ENCODE measurements around the gene DNAH12.
"Not testable (repeated sequence)": the region's sequence is repeated elsewhere in the genome, so short reads cannot be mapped to it uniquely, and the experiment has no call there.

Gene DNAH12

DNA sequence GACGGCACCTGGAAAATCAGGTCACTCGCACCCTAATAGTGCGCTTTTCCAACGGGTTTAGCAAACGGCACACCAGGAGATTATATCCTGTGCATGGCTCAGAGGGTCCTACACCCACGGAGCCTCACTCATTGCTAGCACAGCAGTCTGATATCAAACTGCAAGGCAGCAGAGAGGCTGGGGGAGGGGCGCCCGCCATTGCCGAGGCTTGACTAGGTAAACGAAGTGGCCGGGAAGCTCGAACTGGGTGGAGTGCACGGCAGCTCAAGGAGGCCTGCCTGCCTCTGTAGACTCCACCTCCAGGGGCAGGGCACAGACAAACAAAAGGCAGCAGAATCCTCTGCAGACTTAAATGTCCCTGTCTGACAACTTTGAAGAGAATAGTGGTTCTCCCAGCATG lies 67.0 kb downstream of the DNAH12 start:
- H3K4me3 Mint-ChIP-seq; ATAC-seq (replicated peaks); DNase-seq; H3K4me1 Mint-ChIP-seq; H3K9me3 Mint-ChIP-seq; H3K36me3 Mint-ChIP-seq; H3K27ac Mint-ChIP-seq: not testable (repeated sequence)
- H3K27me3 Mint-ChIP-seq = peaks cover 0 to 13% of the 10 kb centered on the region in 2 donors

DNA sequence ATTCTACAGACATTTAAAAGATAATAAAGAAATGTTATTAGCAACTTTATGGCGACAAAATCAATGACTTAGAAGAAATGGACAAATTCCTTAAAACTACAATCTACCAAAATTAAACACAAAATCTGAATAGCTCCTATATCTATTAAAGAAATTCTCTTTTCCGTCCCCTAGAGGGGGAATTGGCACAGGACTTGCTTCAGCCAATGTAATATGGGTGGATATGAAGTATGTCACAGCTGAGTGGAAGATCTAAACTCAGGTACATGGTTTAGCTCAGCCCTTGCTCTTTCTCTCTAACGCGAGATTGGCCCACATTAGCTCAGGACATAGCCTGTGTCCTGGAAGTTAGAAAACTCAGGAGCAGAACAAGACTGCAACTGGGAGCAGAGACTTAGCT lies 79.3 kb downstream of the DNAH12 start:
- Mint-ChIP-seq H3K27me3 (no peaks in the 10 kb centered on the region), H3K9me3 (no peaks in the 10 kb centered on the region), H3K36me3 (no peaks in the 10 kb centered on the region), H3K4me3 (no peak overlapping the region), H3K4me1 (no peaks in the 10 kb centered on the region), H3K27ac (no peak overlapping the region)
- no peak for ATAC-seq (replicated peaks)
- DNase-seq = no peak

DNA sequence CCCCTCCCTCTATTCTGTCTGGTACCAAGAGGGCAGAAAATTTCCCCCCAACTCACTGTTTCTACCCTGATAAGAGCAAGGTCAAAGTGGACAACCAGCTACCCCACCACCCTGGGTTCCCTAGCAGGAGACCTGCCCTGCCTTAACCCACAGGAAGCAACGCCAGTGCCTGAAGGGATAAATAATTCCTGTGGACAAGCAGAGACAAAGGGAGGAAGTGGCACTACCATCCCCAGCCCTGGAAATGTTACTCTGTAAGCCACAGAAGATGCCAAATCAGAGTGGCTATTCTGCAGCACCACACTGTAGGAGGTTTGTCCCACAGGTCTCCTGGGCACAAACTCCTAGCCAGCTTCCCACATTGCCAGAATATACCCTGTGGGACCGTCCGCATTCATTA lies 80.1 kb downstream of the DNAH12 start:
- Mint-ChIP-seq H3K36me3 (no peaks in the 10 kb centered on the region), H3K9me3 (no peaks in the 10 kb centered on the region), H3K4me1 (no peaks in the 10 kb centered on the region), H3K4me3 (no peak overlapping the region), H3K27me3 (no peaks in the 10 kb centered on the region), H3K27ac (no peak overlapping the region)
- no peak for ATAC-seq (replicated peaks)
- no peak for DNase-seq

DNA sequence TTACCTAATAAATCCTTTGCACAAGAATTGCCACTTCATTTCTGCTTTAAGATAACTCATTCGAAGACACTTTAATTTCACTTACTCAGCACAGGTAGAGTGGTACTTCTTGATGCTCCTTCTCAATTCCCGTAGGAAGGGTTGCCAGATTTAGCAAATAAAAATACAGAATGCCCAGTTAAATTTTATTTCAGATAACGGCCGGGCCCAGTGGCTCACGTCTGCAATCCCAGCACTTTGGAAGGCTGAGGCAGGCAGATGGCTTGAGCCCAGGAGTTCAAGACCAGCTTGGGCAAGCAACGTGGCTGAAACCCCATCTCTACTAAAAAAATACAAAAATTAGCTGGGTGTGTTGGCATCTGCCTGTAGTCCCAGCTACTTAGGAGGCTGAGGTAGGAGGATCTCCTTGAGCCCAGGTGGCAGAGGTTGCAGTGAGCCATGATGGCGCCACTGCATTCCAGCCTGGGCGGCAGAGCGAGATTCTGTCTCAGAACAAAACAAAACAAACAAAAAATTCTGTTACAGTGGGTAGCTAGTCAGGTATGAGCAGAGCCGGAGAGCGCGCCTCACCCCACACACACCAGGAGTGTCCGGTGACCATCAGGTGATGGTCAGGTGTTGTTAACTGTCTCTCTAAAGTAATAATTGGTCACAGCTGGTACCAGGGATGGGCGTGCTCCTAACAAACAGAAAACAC lies 92.8 kb downstream of the DNAH12 start:
- ATAC-seq (replicated peaks) (no peak), DNase-seq (no peak)
- Mint-ChIP-seq H3K9me3 (no peaks in the 10 kb centered on the region), H3K4me3 (no peak overlapping the region), H3K27me3 (no peaks in the 10 kb centered on the region), H3K27ac (no peak overlapping the region), H3K36me3 (no peaks in the 10 kb centered on the region), H3K4me1 (no peaks in the 10 kb centered on the region)

DNA sequence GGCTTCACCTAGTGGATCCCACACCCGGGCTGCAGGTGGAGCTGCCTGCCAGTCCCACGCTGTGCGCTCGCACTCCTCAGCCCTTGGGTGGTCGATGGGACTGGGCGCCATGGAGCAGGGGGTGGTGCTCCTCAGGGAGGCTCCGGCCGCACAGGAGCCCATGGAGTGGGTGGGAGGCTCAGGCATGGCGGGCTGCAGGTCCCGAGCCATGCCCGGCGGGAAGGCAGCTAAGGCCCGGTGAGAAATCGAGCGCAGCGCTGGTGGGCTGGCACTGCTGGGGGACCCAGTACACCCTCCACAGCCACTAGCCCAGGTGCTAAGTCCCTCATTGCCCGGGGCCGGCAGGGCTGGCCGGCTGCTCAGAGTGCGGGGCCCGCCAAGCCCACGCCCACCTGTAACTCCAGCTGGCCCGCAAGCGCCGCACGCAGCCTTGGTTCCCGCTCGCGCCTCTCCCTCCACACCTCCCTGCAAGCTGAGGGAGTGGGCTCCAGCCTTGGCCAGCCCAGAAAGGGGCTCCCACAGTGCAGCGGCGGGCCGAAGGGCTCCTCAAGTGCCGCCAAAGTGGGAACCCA lies 94.8 kb downstream of the DNAH12 start:
- not testable (repeated sequence) for H3K36me3 Mint-ChIP-seq; DNase-seq; H3K9me3 Mint-ChIP-seq; H3K4me3 Mint-ChIP-seq; ATAC-seq (replicated peaks); H3K27me3 Mint-ChIP-seq; H3K27ac Mint-ChIP-seq; H3K4me1 Mint-ChIP-seq

DNA sequence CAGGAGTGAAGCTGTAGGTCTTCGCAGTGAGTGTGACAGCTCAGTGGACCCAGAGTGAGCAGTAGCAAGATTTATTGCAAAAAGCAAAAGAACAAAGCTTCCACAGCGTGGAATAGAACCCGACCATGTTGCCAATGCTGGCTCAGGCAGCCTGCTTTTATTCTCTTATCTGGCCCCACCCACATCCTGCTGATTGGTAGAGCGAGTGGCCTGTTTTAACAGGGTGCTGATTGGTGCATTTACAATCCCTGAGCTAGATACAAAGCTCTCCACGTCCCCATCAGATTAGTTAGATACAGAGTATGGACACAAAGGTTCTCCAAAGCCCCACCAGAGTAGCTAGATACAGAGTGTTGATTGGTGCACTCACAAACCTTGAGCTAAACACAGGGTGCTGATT lies 95.7 kb downstream of the DNAH12 start:
- H3K4me3 Mint-ChIP-seq; H3K27ac Mint-ChIP-seq; H3K27me3 Mint-ChIP-seq; H3K36me3 Mint-ChIP-seq; H3K9me3 Mint-ChIP-seq; H3K4me1 Mint-ChIP-seq; DNase-seq; ATAC-seq (replicated peaks): not testable (repeated sequence)

DNA sequence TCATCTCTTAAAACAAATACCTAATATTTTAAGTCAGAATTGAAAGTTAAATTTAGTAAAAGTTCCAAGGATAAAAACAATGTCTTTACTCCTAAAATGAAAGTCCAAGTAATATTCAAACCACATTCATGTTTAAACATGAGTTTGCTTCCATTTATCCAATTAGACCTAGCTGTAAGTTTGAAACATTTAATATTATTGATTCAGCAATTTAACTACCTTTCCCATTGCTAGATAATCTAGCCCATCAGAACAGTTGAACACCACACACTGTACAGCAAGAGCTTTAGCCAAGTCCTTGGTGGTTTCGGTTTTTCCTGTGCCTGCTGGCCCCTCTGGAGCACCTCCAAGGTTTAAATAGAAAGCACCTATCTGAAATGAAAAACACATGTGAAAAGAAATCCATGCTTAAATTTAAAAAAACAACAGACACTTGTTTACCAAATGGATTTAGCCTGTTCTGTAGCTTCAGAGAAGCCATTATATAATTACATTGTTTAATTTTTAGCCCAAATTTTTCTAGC lies 97.8 kb downstream of the DNAH12 start:
- DNase-seq = no peak
- Mint-ChIP-seq H3K27me3 (no peaks in the 10 kb centered on the region), H3K4me1 (no peaks in the 10 kb centered on the region), H3K36me3 (no peaks in the 10 kb centered on the region), H3K9me3 (no peaks in the 10 kb centered on the region), H3K4me3 (no peak overlapping the region), H3K27ac (no peak overlapping the region)
- no peak for ATAC-seq (replicated peaks)

DNA sequence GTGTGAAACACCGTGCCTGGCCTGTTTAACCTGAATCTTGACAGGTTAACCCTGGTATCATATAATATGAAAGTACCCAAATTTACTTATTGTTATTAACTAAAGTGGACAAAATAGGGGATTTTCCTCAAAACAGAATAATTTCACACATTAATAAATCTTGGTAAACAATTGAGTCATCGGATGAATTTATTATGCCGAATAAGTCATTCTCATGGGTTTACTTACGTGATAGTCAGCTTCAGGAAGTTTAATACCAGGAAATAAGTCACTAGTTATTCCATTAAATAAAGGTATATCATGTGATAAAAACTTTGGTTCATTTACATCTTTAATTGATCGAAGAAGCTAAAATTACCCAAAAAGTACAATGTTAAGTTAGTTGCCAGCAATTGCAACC lies 99.7 kb downstream of the DNAH12 start:
- H3K36me3 Mint-ChIP-seq = peaks cover 0 to 2% of the 10 kb centered on the region in 2 donors
- no peak for DNase-seq
- ATAC-seq (replicated peaks) = no peak
- H3K27me3 Mint-ChIP-seq = peaks cover 0 to 3% of the 10 kb centered on the region in 2 donors
- H3K9me3 Mint-ChIP-seq = peaks cover 0 to 4% of the 10 kb centered on the region in 2 donors
- H3K4me1 Mint-ChIP-seq = no peaks in the 10 kb centered on the region
- H3K4me3 Mint-ChIP-seq = no peak overlapping the region
- H3K27ac Mint-ChIP-seq = no peak overlapping the region

DNA sequence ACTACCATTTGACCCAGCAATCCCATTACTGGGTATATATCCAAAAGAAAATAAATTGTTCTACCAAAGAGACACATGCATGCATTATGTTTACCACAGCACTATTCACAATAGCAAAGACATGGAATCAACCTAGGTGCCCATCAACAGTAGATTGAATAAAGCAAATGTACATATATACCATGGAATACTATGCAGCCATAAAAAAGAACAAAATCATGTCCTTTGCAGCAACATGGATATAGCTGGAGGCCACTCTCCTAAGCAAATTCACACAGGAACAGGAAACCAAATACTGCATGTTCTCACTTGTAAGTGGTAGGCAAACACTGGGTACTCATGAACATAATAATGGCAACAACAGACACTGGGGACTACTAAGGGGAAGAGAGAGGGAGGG lies 104.0 kb downstream of the DNAH12 start:
- DNase-seq; H3K4me3 Mint-ChIP-seq; H3K36me3 Mint-ChIP-seq; H3K27ac Mint-ChIP-seq; H3K4me1 Mint-ChIP-seq; H3K9me3 Mint-ChIP-seq; H3K27me3 Mint-ChIP-seq; ATAC-seq (replicated peaks): not testable (repeated sequence)

DNA sequence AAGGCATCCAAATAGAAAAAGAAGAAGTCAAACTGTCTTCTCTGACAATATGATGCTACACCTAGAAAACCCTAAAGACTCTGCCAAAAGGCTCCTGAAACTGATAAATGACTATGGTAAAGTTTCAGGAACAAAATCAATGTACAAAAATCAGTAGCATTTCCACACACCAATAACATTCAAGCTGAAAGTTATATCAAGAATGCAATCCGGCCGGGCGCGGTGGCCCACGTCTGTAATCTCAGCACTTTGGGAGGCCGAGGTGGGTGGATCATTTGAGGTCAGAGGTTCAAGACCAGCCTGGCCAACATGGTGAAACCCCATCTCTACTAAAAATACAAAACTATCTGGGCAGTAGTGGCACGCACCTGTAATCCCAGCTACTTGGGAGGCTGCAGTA lies 105.7 kb downstream of the DNAH12 start:
- H3K9me3 Mint-ChIP-seq; H3K4me1 Mint-ChIP-seq; H3K27me3 Mint-ChIP-seq; H3K27ac Mint-ChIP-seq; H3K36me3 Mint-ChIP-seq; H3K4me3 Mint-ChIP-seq; DNase-seq; ATAC-seq (replicated peaks): not testable (repeated sequence)

DNA sequence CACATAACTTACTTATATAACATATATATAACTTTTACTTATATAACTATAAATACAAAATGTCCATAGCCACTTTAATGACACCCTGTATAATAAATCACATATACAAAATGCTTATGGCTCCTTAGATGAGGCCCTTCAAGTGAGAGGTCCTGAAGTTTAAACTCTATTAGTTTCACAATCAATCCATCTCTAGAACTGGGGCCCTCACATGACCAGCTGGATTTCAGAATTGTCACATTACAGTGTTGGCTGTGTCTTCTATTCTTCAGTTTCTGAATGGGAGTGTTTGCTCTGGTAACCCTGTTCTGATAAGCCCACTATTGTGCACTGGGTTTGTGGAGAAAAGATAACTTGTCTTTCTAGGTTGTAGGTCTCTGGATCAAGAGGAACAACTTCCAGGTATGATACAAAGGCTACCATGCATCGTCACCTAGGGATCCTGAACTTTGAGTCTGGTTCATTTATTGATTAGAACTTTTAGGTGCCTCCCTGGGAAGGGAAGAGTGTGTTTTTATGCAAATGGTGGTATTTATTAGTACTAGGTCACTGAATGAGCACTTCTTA lies 107.9 kb downstream of the DNAH12 start:
- Mint-ChIP-seq H3K36me3 (peaks cover 0 to 4% of the 10 kb centered on the region in 2 donors), H3K9me3 (peaks cover 0 to 4% of the 10 kb centered on the region in 2 donors), H3K4me3 (no peak overlapping the region), H3K27me3 (peaks cover 0 to 4% of the 10 kb centered on the region in 2 donors), H3K27ac (no peak overlapping the region), H3K4me1 (no peaks in the 10 kb centered on the region)
- no peak for ATAC-seq (replicated peaks)
- DNase-seq = no peak

DNA sequence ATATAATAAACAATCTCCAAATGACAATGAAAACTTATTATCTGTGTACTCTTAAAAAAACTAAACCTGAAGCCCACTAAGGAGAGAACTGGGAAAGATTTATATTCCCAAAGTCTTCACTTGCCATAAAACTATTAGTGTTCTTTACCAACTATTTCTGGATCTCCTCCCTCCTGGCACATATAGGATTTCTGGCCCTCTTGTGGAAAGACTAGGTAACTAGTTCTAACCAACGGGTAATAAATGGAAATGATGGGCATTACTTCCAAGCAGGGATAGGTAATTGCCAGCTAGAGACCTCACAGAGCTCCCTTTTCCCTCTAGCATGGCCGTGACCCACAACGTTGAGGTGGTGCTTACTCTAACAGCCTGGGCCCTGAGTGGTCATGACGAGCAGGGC lies 110.1 kb downstream of the DNAH12 start:
- no peak overlapping the region for H3K4me3 Mint-ChIP-seq
- no peaks in the 10 kb centered on the region for H3K9me3 Mint-ChIP-seq
- no peaks in the 10 kb centered on the region for H3K4me1 Mint-ChIP-seq
- no peak overlapping the region for H3K27ac Mint-ChIP-seq
- H3K27me3 Mint-ChIP-seq = peaks cover 0 to 2% of the 10 kb centered on the region in 2 donors
- no peaks in the 10 kb centered on the region for H3K36me3 Mint-ChIP-seq
- no peak for ATAC-seq (replicated peaks)
- DNase-seq = no peak

DNA sequence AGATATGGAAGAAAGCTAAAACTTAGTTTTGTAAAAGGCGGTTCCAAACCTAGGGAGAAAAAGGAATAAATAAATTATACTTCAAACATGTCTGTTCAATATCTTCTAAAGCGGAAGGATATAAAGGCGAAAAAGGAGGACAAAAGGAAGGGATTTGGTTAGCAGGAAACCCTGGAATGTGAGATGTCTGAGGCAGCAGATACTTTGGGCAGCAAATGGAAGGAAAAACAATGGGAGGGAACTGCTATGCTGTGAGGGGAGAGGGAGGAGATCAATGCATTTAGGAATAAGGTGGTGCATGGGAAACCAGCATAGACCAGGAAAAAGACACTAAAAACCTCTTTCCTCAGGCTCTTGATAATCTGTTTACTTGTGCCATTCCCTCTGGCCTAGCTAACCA lies 120.8 kb downstream of the DNAH12 start:
- Mint-ChIP-seq H3K9me3 (no peaks in the 10 kb centered on the region), H3K36me3 (no peaks in the 10 kb centered on the region), H3K4me1 (no peaks in the 10 kb centered on the region), H3K4me3 (no peak overlapping the region), H3K27me3 (peaks cover 0 to 6% of the 10 kb centered on the region in 2 donors), H3K27ac (no peak overlapping the region)
- ATAC-seq (replicated peaks) (no peak), DNase-seq (no peak)

DNA sequence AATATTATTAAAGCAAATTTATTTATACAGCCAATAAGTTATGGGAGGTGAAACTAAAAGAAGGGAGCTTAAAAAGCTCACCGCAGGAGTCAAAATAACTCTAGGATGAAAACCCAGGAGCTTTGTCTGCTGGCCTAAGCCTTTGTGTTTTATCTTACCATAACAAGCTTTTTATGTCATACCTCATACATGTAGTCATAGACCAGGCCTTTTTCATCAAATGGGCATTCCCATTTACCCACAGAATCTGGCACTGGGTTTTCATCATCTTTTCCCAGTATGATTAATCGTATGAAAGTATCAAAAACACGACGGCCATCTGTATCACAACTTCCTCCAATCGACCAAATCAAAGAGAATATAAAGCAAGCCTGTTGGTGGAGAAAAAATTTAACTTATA lies 122.8 kb downstream of the DNAH12 start:
- DNase-seq = no peak
- Mint-ChIP-seq H3K4me1 (no peaks in the 10 kb centered on the region), H3K9me3 (no peaks in the 10 kb centered on the region), H3K27ac (no peak overlapping the region), H3K4me3 (no peak overlapping the region), H3K36me3 (no peaks in the 10 kb centered on the region), H3K27me3 (peaks cover 0 to 6% of the 10 kb centered on the region in 2 donors)
- no peak for ATAC-seq (replicated peaks)

DNA sequence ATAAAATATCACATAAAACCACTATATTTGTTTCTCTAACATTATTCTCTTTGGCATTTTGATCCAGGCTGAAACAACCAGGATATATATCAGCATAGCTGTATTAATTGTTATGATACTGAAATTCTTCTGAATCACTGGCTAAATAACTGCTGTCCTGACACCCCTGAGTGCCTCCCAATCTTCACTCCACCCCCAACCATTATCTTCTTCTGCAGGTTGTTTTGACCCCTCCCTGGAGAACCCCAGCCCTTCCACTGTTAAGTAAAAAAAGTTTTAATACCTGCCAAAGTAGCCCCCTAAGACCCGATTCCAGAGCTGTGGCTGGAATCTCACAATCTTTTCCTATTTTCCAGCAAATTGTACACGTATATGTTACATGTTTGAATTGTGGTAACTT lies 124.1 kb downstream of the DNAH12 start:
- H3K9me3 Mint-ChIP-seq = no peaks in the 10 kb centered on the region
- no peak overlapping the region for H3K27ac Mint-ChIP-seq
- H3K36me3 Mint-ChIP-seq = no peaks in the 10 kb centered on the region
- H3K4me3 Mint-ChIP-seq = no peak overlapping the region
- no peak for ATAC-seq (replicated peaks)
- H3K4me1 Mint-ChIP-seq = no peaks in the 10 kb centered on the region
- H3K27me3 Mint-ChIP-seq = peaks cover 0 to 6% of the 10 kb centered on the region in 2 donors
- DNase-seq = no peak

Measured in stimulated activated naive B cell treated with anti-CD40 and anti-IgM and Interleukin-4, amounts not matched to agents 10 μg/mL and 1 μg/mL and 100 μg/mL, for 72 hours (primary cell).